Aorta (tissue), 5 donors: ENCODE results near the gene AAR2. TPM values are rescaled to one million over a fixed set of nuclear protein-coding genes. Genes with fewer than 3 reads are reported as not detected.

ENCODE experiments used
- ATAC-seq: fragments of 200-7000 bp; cut with Tn5 transposase; one replicate; pipeline ENCODE4 v1.9.1; 2022; ENCODE audit warnings: moderate library complexity; ENCODE audit not compliant: low FRiP score
- DNase-seq, 2 donors: peaks; one replicate each; pipeline ENCODE4 v3.0.0-alpha.2; 2020
- H3K27ac ChIP-seq, 2 donors: one replicate each; pipeline ENCODE4 v1.5.1; 2013; ENCODE audit warnings: low read length in 2 of 2, mild to moderate bottlenecking in 2 of 2, moderate library complexity in 2 of 2, control low read depth in 1 of 2, inconsistent platforms in 1 of 2, low read depth in 1 of 2
- H3K27me3 ChIP-seq, 2 donors: one replicate each; pipeline ENCODE4 v1.6.1; 2013; ENCODE audit warnings: control low read depth in 1 of 2, low read length in 1 of 2, mild to moderate bottlenecking in 1 of 2, moderate library complexity in 1 of 2; ENCODE audit not compliant: insufficient read depth in 2 of 2, control insufficient read depth in 1 of 2
- H3K36me3 ChIP-seq, 2 donors: one replicate each; pipeline ENCODE4 v1.6.1; 2013; ENCODE audit warnings: control low read depth in 1 of 2, low read length in 1 of 2, mild to moderate bottlenecking in 1 of 2; ENCODE audit not compliant: insufficient read depth in 2 of 2, control insufficient read depth in 1 of 2
- H3K4me1 ChIP-seq, 2 donors: one replicate each; pipeline ENCODE4 v1.6.1; 2013; ENCODE audit warnings: low read length in 2 of 2, control low read depth in 1 of 2, mild to moderate bottlenecking in 1 of 2, moderate library complexity in 1 of 2; ENCODE audit not compliant: insufficient read depth in 2 of 2, control insufficient read depth in 1 of 2
- H3K4me3 ChIP-seq, 2 donors: one replicate each; pipeline ENCODE4 v1.5.1; 2013; ENCODE audit warnings: low read length in 2 of 2, control low read depth in 1 of 2, mild to moderate bottlenecking in 1 of 2
- H3K9me3 ChIP-seq: one replicate; pipeline ENCODE4 v1.6.1; 2013; ENCODE audit warnings: mild to moderate bottlenecking, low read length; ENCODE audit not compliant: control insufficient read depth
- WGBS, 2 donors: extraction: QIAGEN DNeasy Blood & Tissue Kit; methylation state at CpG; one replicate each; pipeline ENCODE4 v1.1.7; 2013; 5-methylcytosine and 5-hydroxymethylcytosine counted together
- intact Hi-C, 2 donors: fragments of 100-400 bp; cut with DNase I; formaldehyde crosslinking; loops; one replicate each; pipeline versions ENCODE4 v1.14.2 to v1.15.0; 2022
- polyA plus RNA-seq, 2 donors: library from polyadenylated mRNA; stranded (reverse); fragments of 200-250 nt; gene quantifications; one replicate each; pipeline ENCODE4 v1.2.3, GENCODE V29; 2013
- total RNA-seq, 2 donors: library from RNA; stranded (reverse); fragmentation: NEBNext Ultra II Directional; extraction: Animal tissue kit (Norgen Biotek cat#: 25700); gene quantifications; one replicate each; pipeline ENCODE4 v1.2.1, GENCODE V29; 2021
- donor health status: healthy with polysubstance abuse.
- donor health status: Bipolar disorder and iron deficiency.
- donor health status: DM: no; HTN: no; CAD: no.
- donor health status: DM: no; HTN: no; CAD: no.
- donor health status: DM: yes; HTN: yes; CAD: no.

AAR2 gene
- total and polyA plus RNA-seq, 4 donors: 7.9 to 23.9 (median 19.7) TPM

DNA sequence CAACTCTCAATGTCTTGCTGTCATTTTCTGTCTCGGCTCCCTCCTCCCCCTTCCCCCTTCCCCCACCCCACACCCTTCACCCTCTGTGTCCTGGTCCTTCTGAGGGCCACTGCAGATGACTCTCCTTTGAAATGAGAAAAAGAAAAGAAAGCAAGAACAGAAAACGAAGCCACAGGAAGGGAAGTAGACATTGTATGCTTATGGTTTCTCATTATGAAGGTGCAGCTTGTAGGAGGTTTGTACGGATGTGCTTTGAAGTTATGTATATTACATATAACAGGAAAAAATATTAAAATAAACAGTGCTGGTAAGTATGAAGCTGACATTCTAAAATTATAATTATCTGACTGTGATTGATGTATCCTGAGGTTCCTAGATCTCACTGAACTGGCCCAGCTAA lies 6.3 kb upstream of the AAR2 start:
- 65% methylated on average over 3 of the region's 3 CpGs for WGBS, 2 donors
- Histone ChIP-seq H3K36me3 (peaks cover 4 to 6% of the 10 kb centered on the region in 2 donors), H3K27ac (no peak overlapping the region), H3K4me3 (no peak overlapping the region), H3K9me3 (no peaks in the 10 kb centered on the region), H3K4me1 (no peaks in the 10 kb centered on the region), H3K27me3 (no peaks in the 10 kb centered on the region)
- ATAC-seq: no peak
- intact Hi-C loops: no loop called here
- no peak for DNase-seq

DNA sequence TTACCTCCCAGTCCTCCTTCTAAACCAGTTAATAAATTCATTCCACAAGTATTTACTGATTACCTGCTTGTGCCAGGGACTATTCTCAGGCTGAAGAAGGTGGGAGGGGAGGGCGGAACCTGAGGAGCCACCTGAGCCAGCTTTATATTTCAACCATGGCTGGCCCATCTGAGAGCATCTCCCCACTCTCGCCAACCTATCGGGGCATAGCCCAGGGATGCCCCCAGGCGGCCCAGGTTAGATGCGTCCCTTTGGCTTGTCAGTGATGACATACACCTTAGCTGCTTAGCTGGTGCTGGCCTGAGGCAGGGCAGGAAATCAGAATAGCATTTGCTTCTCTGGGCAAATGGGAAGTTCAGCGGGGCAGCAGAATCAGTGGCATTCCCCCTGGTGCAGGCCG lies 4.9 kb upstream of the AAR2 start:
- no peak overlapping the region for H3K27ac ChIP-seq
- H3K4me1 ChIP-seq: no peaks in the 10 kb centered on the region
- WGBS, 2 donors: 81 to 89% methylated on average over 7 of the region's 7 CpGs
- intact Hi-C loops: no loop called here
- no peak for DNase-seq
- H3K27me3 ChIP-seq: no peaks in the 10 kb centered on the region
- no peak for ATAC-seq
- H3K4me3 ChIP-seq: no peak overlapping the region
- H3K9me3 ChIP-seq: no peaks in the 10 kb centered on the region
- H3K36me3 ChIP-seq: peaks cover 2 to 6% of the 10 kb centered on the region in 2 donors

DNA sequence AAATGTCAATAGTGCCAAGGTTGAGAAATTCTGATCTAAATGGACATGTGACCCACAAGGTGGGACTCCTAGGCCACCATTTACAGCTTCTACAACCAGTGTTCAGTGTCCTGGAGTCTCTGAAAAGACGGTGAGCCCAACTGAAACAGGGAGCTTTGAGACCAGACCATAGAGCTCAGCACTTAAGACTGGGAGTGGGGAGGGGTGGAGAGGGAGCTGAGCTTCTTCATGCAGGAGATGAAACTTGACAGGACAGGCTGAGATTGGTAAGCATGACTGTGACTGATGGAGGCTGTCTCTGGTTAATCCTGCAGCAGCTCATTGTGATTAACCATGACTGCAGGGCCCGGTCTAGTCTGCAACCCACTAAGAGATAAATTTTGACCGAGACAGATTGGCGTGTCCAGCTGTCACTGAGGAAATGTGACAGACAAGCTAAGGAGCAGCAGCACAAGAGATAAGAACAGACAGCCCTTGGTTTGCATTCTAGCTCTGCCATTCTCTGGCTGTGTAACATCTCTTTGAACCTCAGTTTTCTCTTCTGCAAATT lies 1.4 kb upstream of the AAR2 start:
- Histone ChIP-seq H3K27ac (no peak overlapping the region), H3K9me3 (no peaks in the 10 kb centered on the region), H3K36me3 (peaks cover 0 to 2% of the 10 kb centered on the region in 2 donors), H3K4me1 (peaks cover 0 to 4% of the 10 kb centered on the region in 2 donors), H3K4me3 (no peak overlapping the region), H3K27me3 (no peaks in the 10 kb centered on the region)
- DNase-seq (no peak), ATAC-seq (no peak)
- intact Hi-C loops: no loop called here
- WGBS, 2 donors: 79 to 85% methylated on average over 4 of the region's 4 CpGs

DNA sequence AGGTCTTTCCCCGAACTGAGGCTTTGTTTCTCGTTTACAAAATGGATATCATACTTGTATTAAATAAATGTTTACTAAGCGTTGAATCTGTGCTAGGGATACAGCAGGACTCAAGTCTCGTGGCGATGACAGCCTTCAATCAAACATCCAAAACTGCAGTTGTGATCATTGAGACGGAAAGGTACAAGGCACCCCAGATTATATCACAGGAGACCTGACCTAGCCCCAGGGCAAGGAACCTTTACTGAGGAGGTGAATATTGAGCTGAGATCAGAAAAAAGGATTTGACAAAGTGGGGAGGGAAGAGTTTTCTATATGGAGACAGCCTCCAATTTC lies 476 bp downstream of the AAR2 start:
- H3K36me3 ChIP-seq: no peaks in the 10 kb centered on the region
- H3K4me1 ChIP-seq: peaks cover 0 to 4% of the 10 kb centered on the region in 2 donors
- H3K9me3 ChIP-seq: no peaks in the 10 kb centered on the region
- peak overlapping the region; percentile 65 to 94 for H3K4me3 ChIP-seq
- intact Hi-C loops: no loop called here
- 1% methylated on average over 6 of the region's 6 CpGs for WGBS, 2 donors
- no peaks in the 10 kb centered on the region for H3K27me3 ChIP-seq
- H3K27ac ChIP-seq: no peak overlapping the region
- ATAC-seq: no peak
- DNase-seq: no peak

DNA sequence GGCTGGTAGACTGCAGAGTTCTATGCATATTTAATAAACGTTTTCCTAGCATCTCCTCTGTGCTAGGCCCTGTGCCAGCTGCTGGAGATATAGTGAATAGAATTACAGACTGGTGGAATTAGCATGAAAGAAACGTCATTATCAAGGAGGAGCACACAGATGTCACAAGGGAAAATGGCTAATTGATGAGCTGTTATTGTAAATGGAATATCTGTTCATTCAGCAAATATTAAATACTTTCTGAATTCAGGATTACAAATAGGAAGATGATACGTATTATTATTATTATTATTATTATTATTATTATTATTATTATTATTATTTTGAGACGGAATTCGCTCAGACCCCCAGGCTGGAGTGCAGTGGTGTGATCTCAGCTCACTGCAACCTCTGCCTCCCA lies 1.2 kb downstream of the AAR2 start:
- no peak for ATAC-seq
- WGBS, 2 donors: 60 to 64% methylated on average over 5 of the region's 5 CpGs
- intact Hi-C loops: no loop called here
- Histone ChIP-seq H3K4me3 (peak overlapping the region in 1 of 2 donors; percentile 65), H3K27me3 (no peaks in the 10 kb centered on the region), H3K9me3 (no peaks in the 10 kb centered on the region), H3K27ac (no peak overlapping the region), H3K36me3 (no peaks in the 10 kb centered on the region), H3K4me1 (peaks cover 0 to 4% of the 10 kb centered on the region in 2 donors)
- DNase-seq: no peak

DNA sequence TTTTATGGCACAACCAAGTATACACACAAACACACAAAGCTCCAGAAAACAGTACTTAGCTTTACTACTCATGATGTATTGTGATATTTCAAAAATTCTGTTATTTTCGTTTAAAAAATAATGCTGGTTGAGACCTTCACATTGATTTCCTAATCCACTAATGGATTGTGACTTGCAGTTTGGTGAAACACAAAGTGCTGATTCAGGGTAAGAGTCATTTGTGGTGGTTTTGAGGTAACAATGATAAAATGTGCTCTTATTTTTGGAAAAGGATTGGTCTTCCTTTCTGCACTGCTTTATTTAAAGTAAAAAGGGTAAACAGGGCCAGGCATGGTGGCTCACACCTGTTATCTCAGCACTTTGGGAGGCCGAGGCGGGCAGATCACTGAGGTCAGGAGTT lies 1.9 kb downstream of the AAR2 start:
- no peak for DNase-seq
- Histone ChIP-seq H3K9me3 (no peaks in the 10 kb centered on the region), H3K36me3 (no peaks in the 10 kb centered on the region), H3K4me3 (no peak overlapping the region), H3K4me1 (peaks cover 0 to 4% of the 10 kb centered on the region in 2 donors), H3K27ac (no peak overlapping the region), H3K27me3 (no peaks in the 10 kb centered on the region)
- ATAC-seq: no peak
- WGBS, 2 donors: 90 to 94% methylated on average over 3 of the region's 3 CpGs
- intact Hi-C loops: no loop called here

DNA sequence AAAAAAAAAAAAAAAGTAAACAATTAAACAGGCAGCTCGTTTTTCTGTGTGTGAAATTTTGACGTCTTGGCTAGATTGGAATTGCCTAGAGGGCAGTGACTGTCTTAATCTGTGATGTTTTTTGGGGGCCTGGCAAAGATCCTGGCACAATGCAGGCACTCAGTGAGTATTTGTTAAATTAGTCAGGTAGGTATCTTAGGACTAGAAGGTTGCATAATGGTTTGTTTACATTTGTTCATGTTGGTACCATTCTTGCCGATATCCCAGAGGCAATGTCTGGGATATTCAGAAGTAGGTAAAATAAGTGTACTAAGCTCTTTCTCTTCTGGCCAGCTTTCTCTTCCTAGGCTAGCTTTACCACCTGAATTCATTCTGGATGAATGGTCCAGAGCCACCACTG lies 2.5 kb downstream of the AAR2 start:
- peaks cover 0 to 4% of the 10 kb centered on the region in 2 donors for H3K4me1 ChIP-seq
- WGBS, 2 donors: 66 to 68% methylated on average over 3 of the region's 3 CpGs
- DNase-seq: no peak
- no peak overlapping the region for H3K4me3 ChIP-seq
- H3K27me3 ChIP-seq: no peaks in the 10 kb centered on the region
- no peaks in the 10 kb centered on the region for H3K9me3 ChIP-seq
- H3K27ac ChIP-seq: no peak overlapping the region
- peaks cover 0 to 1% of the 10 kb centered on the region in 2 donors for H3K36me3 ChIP-seq
- ATAC-seq: no peak
- intact Hi-C loops: no loop called here

DNA sequence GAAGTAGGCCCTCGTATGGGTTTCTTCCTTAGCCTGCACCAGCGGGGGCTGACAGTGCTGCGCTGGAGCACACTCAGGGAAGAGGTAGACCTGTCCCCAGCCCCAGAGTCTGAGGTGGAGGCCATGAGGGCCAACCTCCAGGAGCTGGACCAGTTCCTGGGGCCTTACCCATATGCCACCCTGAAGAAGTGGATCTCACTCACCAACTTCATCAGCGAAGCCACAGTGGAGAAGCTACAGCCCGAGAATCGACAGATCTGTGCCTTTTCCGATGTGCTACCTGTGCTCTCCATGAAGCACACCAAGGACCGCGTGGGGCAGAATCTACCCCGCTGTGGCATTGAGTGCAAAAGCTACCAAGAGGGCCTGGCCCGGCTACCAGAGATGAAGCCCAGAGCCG lies 3.8 kb downstream of the AAR2 start:
- H3K27me3 ChIP-seq: no peaks in the 10 kb centered on the region
- no peaks in the 10 kb centered on the region for H3K9me3 ChIP-seq
- H3K36me3 ChIP-seq: peaks cover 0 to 9% of the 10 kb centered on the region in 2 donors
- intact Hi-C loops: no loop called here
- no peak for ATAC-seq
- peaks cover 0 to 4% of the 10 kb centered on the region in 2 donors for H3K4me1 ChIP-seq
- WGBS, 2 donors: 93 to 94% methylated on average over 12 of the region's 12 CpGs
- no peak overlapping the region for H3K27ac ChIP-seq
- H3K4me3 ChIP-seq: no peak overlapping the region
- DNase-seq: no peak

DNA sequence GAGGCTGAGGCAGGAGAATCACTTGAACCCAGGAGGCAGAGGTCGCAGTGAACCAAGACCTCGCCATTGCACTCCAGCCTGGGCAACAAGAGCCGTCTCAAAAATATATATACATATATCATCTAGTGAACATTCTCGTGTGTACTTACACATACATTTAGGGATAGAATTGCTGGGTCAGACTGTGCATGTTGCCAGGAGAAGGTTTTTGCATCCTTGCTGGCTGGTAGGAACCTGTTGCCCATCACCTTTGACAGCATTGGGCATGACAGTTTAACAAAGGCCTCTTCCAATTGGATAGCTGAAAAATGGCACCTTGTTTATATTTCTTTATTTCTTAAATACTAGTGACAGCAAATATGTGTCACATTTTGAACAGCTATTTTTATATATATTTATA lies 5.4 kb downstream of the AAR2 start:
- Histone ChIP-seq H3K27ac (no peak overlapping the region), H3K4me3 (no peak overlapping the region), H3K36me3 (peaks cover 0 to 14% of the 10 kb centered on the region in 2 donors), H3K27me3 (no peaks in the 10 kb centered on the region), H3K4me1 (peaks cover 0 to 4% of the 10 kb centered on the region in 2 donors), H3K9me3 (no peaks in the 10 kb centered on the region)
- ATAC-seq (no peak), DNase-seq (no peak)
- intact Hi-C loops: no loop called here
- 82 to 84% methylated on average over 4 of the region's 4 CpGs for WGBS, 2 donors
